ENCODE measurements around the gene PCDHGB7.
A peak's percentile ranks its signal among the peaks of the same experiment; 100 is the strongest.
"Not testable (repeated sequence)": the region's sequence is repeated elsewhere in the genome, so short reads cannot be mapped to it uniquely, and the experiment has no call there.

PCDHGB7 gene

GRCh38 chr5:141397756-141398551 is 19.5 kb upstream of the PCDHGB7 start, which contains the start of gene PCDHGB5:
PCDHGB5 (plus strand) TSS chr5:141397947; CDS start chr5:141398128, 181 bp downstream.
- DNase-seq: peak; percentile 41 to 61

DNA sequence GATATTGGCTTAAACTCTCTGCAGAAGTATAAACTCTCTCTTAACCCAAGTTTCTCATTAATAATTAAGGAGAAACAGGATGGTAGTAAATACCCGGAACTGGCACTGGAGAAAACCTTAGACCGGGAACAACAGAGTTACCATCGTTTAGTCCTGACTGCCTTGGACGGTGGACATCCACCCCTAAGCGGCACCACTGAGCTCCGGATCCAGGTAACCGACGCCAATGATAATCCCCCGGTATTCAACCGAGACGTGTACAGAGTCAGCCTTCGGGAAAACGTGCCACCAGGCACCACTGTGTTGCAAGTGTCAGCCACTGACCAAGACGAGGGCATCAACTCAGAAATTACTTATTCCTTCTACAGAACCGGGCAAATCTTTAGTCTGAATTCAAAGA is 18.9 kb upstream of the PCDHGB7 start:
- DNase-seq: no peak

GRCh38 chr5:141399555-141400258 is 17.8 kb upstream of the PCDHGB7 start:
- DNase-seq: no peak

DNA sequence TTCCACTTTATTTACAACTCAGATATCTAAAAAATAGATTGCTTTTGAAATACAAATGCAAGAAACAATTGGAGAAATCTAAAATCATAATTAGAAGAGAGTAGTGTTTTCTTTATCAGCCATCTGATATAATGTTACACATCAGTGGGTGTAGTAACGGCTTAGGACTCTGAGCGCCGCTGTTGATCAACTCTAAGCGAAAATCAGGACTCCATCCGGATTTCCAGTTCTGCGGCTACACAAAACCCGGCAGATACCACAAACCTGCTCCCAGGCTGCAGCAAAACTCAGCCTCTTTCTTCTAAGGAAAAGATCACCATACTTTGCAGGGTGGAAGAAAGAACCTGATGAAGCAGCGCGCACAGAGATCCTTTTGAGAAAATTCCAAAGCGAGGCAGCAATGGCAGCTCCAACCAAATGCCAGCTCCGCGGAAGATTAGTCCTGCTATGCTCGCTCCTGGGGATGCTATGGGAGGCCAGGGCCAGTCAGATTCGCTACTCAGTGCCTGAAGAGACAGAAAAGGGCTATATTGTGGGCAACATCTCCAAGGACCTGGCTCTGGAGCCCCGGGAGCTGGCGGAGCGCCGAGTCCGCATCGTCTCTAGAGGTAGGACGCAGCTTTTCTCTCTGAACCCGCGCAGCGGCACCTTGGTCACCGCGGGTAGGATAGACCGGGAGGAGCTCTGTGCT is 14.8 kb upstream of the PCDHGB7 start, which contains the start of gene PCDHGA9:
Gene PCDHGA9, plus strand, starts transcription at position 226 of the 691 bp plus-strand sequence. Its CDS starts 175 bp downstream, at position 401.
- DNase-seq: peak in 1 of 2 donors; percentile 33

DNA sequence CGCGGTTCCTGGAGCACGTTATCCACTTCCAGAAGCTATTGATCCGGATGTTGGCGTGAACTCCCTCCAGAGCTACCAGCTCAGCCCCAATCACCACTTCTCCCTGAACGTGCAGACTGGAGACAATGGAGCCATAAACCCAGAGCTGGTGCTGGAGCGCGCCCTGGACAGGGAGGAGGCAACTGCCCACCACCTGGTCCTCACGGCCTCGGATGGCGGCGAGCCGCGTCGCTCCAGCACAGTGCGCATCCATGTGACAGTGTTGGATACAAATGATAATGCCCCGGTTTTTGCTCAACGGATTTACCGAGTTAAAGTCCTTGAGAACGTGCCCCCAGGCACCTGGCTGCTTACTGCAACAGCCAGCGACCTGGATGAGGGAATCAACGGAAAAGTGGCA is 14.1 kb upstream of the PCDHGB7 start:
- DNase-seq: no peak

- DNase-seq: peak; percentile 38 to 63
Observed at GRCh38 chr5:141407790-141408505, 9.5 kb upstream of the PCDHGB7 start, which contains the start of gene PCDHGB6. PCDHGB6 (plus strand) TSS chr5:141408021; CDS start chr5:141408203, 182 bp downstream.

DNA sequence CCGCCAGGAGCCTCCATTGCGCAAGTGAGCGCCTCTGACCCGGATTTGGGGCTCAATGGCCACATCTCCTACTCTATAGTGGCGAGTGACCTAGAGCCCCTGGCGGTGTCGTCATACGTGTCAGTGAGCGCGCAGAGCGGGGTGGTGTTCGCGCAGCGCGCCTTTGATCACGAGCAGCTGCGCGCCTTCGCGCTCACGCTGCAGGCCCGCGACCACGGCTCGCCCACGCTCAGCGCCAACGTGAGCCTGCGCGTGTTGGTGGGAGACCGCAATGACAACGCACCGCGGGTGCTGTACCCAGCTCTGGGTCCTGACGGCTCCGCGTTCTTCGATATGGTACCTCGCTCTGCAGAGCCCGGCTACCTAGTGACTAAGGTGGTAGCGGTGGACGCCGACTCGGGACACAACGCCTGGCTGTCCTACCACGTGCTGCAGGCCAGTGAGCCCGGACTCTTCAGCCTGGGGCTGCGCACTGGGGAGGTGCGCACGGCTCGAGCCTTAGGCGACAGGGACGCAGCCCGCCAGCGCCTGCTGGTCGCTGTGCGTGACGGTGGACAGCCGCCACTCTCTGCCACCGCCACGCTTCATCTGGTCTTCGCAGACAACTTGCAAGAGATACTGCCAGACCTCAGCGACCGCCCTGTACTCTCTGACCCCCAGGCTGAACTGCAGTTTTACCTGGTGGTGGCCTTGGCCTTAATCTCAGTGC is 7.7 kb upstream of the PCDHGB7 start:
- DNase-seq: no peak

GRCh38 chr5:141411575-141411974 is 5.9 kb upstream of the PCDHGB7 start:
- no peak for DNase-seq

- DNase-seq: peak; percentile 57 to 73
Observed at GRCh38 chr5:141412854-141413539, 4.5 kb upstream of the PCDHGB7 start, which contains the start of gene PCDHGA10. PCDHGA10 (plus strand) TSS chr5:141412987; CDS start chr5:141413176, 189 bp downstream.

GRCh38 chr5:141413540-141414069 is 3.9 kb upstream of the PCDHGB7 start:
- DNase-seq: no peak

GRCh38 chr5:141414548-141415274 is 2.8 kb upstream of the PCDHGB7 start:
- not testable (repeated sequence) for DNase-seq

DNA sequence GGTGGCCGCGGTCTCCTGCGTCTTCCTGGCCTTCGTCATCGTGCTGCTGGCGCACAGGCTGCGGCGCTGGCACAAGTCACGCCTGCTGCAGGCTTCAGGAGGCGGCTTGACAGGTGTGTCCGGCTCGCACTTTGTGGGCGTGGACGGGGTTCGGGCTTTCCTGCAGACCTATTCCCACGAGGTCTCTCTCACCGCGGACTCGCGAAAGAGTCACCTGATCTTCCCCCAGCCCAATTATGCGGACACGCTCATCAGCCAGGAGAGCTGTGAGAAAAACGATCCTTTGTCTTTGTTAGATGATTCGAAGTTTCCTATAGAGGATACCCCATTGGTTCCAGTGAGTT is 2.2 kb upstream of the PCDHGB7 start:
- not testable (repeated sequence) for DNase-seq

DNA sequence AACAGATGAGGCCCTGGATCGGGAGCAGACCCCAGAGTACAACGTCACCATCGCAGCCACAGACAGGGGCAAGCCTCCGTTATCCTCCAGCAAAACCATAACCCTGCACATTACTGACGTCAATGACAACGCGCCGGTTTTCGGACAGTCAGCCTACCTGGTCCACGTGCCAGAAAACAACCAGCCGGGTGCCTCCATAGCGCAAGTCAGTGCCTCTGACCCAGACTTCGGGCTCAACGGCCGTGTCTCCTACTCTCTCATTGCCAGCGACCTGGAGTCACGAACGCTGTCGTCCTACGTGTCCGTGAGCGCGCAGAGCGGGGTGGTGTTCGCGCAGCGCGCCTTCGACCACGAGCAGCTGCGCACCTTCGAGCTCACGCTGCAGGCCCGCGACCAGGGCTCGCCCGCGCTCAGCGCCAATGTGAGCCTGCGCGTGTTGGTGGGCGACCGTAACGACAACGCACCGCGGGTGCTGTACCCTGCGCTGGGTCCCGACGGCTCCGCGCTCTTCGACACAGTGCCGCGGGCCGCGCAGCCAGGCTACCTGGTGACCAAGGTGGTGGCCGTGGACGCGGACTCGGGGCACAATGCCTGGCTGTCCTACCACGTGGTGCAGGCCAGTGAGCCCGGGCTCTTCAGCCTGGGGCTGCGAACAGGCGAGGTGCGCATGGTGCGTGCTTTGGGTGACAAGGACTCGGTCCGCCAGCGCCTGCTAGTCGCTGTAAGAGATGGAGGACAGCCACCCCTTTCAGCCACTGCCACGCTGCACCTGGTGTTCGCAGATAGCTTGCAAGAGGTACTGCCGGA is 1.8 kb downstream of the PCDHGB7 start:
- DNase-seq: no peak

DNA sequence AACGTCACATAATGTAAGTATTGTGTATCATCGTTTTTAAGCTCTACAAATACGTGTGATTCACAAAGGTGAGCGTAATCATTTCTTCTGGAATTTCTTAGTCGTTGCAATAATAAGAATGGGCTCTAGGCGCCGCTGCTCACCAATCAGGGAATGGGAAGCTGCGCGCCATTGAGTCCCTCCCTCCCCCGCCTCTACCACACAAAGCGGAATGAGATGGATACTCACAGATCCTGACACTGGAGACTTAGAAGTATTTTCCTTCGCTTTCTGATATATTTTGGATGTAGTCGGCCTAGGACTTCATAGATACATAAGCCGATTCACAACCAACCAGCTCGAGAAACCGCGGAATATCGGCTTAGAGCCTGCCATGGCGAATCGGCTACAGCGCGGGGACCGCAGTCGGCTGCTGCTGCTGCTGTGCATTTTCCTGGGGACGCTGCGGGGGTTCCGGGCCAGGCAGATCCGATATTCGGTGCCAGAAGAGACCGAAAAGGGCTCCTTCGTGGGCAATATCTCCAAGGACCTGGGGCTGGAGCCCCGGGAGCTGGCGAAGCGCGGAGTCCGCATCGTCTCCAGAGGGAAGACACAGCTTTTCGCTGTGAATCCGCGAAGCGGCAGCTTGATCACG is 3.5 kb downstream of the PCDHGB7 start, which contains the start of gene PCDHGA11:
Gene PCDHGA11, plus strand, starts transcription at position 197 of the 634 bp plus-strand sequence. Its CDS starts 177 bp downstream, at position 374.
- DNase-seq: peak; percentile 72 to 77

DNA sequence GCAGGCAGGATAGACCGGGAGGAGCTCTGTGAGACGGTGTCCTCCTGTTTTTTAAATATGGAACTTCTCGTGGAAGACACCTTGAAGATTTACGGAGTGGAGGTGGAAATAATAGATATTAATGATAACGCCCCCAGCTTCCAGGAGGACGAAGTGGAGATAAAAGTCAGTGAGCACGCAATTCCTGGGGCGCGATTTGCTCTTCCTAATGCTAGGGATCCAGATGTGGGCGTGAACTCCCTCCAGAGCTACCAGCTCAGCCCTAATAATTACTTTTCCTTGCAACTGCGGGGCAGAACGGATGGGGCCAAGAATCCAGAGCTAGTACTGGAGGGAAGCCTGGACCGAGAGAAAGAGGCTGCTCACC is 4.0 kb downstream of the PCDHGB7 start:
- no peak for DNase-seq

DNA sequence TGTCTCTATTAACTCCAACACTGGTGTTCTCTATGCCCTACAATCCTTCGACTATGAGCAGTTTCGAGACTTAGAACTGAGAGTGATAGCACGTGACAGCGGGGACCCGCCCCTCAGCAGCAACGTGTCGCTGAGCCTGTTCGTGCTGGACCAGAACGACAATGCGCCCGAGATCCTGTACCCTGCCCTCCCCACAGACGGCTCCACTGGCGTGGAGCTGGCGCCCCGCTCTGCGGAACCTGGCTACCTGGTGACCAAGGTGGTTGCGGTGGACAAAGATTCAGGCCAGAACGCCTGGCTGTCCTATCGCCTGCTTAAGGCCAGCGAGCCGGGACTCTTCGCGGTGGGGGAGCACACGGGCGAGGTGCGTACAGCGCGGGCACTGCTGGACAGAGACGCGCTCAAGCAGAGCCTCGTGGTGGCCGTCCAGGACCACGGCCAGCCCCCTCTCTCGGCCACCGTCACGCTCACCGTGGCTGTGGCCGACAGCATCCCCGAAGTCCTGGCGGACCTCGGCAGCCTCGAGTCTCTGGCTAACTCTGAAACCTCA is 5.3 kb downstream of the PCDHGB7 start:
- DNase-seq: no peak

DNA sequence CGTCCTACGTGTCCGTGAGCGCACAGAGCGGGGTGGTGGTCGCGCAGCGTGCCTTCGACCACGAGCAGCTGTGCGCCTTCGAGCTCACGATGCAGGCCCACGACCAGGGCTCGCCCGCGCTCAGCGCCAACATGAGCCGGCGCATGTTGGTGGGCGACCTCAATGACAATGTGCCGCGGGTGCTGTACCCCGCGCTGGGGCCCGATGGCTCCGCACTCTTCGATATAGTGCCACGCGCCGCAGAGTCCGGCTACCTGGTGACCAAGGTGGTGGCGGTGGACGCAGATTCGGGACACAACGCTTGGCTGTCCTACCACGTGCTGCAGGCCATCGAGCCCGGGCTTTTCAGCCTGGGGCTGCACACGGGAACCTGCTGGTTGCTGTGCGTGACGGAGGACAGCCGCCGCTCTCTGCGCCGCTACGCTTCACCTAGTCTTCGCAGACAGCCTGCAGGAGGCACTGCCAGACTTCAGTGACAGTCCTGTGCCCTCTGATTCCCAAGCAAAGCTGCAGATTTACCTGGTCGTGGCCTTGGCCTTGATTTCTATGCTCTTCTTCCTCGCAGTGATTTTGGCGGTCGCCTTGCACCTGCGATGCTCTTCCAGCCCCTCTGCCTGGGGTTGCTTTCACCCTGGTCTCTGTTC is 10.4 kb downstream of the PCDHGB7 start:
- no peak for DNase-seq
